GM19351 (cell line): ENCODE data around the gene CTAG1B.
"Not testable (repeated sequence)": the region's sequence is repeated elsewhere in the genome, so short reads cannot be mapped to it uniquely, and the experiment has no call there.

Experiments
- ATAC-seq: cut with Tn5 transposase; IDR thresholded peaks from one replicate; pipeline ENCODE4 v1.9.1; 2021; ENCODE audit warnings: mild to moderate bottlenecking, moderate library complexity; ENCODE audit not compliant: unreplicated experiment

CTAG1B gene

GRCh38 chrX:154590415-154590814, 28.7 kb downstream of the CTAG1B start:
- not testable (repeated sequence) for ATAC-seq

GRCh38 chrX:154584585-154585183, 34.4 kb downstream of the CTAG1B start, which contains the start of gene CTAG1A:
Gene CTAG1A (plus strand): TSS chrX:154585133. CDS start chrX:154585207, 74 bp downstream.
- not testable (repeated sequence) for ATAC-seq

DNA sequence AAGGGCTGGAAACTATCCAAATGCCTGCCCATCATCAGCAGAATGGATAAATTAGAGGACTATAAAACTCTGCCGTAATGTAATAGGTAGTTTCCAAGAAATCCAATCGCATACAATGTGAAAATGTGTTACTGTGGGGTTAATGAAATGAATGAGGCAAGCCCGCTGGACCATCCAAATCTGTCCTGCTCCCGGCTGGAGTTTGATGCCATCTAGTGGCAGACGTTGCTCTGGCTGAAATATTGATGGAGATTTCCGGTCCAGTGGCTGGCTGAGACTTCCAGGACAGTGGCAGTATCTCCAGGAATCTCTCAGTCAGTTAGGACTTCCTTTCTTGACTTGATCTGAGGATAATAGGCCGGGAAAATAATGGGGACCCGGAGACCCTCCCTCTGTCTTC, 36.1 kb downstream of the CTAG1B start:
- not testable (repeated sequence) for ATAC-seq

DNA sequence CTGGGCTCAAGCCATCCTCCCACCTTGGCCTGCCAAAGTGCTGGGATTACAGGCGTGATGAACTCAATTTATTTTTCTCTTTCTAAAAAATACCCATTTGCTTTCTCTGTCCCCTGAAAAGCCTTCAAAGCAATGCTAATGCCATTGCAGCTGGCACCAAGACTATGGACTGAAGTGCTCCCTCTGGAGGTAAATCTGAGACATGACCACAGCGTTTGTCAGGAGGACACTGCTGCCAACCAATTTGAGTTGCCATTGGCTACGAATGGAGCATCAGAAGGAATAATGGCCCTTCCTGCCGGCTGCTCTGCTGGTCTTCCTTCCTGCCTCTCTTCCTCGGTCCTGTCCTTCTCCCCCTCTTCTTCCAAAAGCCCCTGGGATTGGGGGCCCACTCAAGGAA, 44.0 kb downstream of the CTAG1B start:
- ATAC-seq, result not testable (repeated sequence)

GRCh38 chrX:154573061-154573460, 46.0 kb downstream of the CTAG1B start:
- ATAC-seq, result not testable (repeated sequence)

- not testable (repeated sequence) for ATAC-seq
These were observed 48.7 kb downstream of the CTAG1B start for GRCh38 chrX:154570361-154570760.
